Fibroblast of pulmonary artery (primary cell): ENCODE results near the gene STXBP6.
"Not testable (repeated sequence)": the region's sequence is repeated elsewhere in the genome, so short reads cannot be mapped to it uniquely, and the experiment has no call there.

Source experiments
- DNase-seq: peaks from one replicate; pipeline ENCODE4 v3.0.0-alpha.2; 2010; ENCODE audit warnings: low read depth
- H3K4me3 ChIP-seq: replicated peaks from 2 replicates; pipeline ENCODE4 v1.5.1; 2011; ENCODE audit warnings: low read depth, mild to moderate bottlenecking, control low read depth, low read length, moderate library complexity
- CTCF ChIP-seq: IDR thresholded peaks from 2 replicates; pipeline ENCODE4 v1.5.1; 2011; ENCODE audit warnings: mild to moderate bottlenecking, control low read depth, low read length, inconsistent platforms; ENCODE audit errors: missing control alignments

STXBP6 gene

GRCh38 chr14:24777678-24778077 lies 272.3 kb downstream of the STXBP6 start:
- TF ChIP-seq CTCF: no peak
- DNase-seq: no peak
- H3K4me3 ChIP-seq: no peak overlapping the region

GRCh38 chr14:24775950-24776349 lies 274.0 kb downstream of the STXBP6 start:
- no peak overlapping the region for H3K4me3 ChIP-seq
- no peak for TF ChIP-seq CTCF
- no peak for DNase-seq

- no peak for DNase-seq
- no peak for TF ChIP-seq CTCF
- H3K4me3 ChIP-seq: no peak overlapping the region
Observed at GRCh38 chr14:24774187-24774915, 275.6 kb downstream of the STXBP6 start.

GRCh38 chr14:24773564-24773963 lies 276.4 kb downstream of the STXBP6 start:
- DNase-seq, H3K4me3 ChIP-seq: not testable (repeated sequence)

GRCh38 chr14:24766434-24766833 lies 283.5 kb downstream of the STXBP6 start:
- H3K4me3 ChIP-seq: no peak overlapping the region
- DNase-seq: no peak
- TF ChIP-seq CTCF: no peak

- no peak for TF ChIP-seq CTCF
- no peak for DNase-seq
- H3K4me3 ChIP-seq: no peak overlapping the region
Observed at GRCh38 chr14:24761141-24761540, 288.8 kb downstream of the STXBP6 start.
